ENCODE results near the gene PARP14. TPM values are rescaled to one million over a fixed set of nuclear protein-coding genes. Genes with fewer than 3 reads are reported as not detected.

PARP14 gene
- total RNA-seq, 2 donors from 2014 or later = 31.6 to 31.9 TPM

DNA sequence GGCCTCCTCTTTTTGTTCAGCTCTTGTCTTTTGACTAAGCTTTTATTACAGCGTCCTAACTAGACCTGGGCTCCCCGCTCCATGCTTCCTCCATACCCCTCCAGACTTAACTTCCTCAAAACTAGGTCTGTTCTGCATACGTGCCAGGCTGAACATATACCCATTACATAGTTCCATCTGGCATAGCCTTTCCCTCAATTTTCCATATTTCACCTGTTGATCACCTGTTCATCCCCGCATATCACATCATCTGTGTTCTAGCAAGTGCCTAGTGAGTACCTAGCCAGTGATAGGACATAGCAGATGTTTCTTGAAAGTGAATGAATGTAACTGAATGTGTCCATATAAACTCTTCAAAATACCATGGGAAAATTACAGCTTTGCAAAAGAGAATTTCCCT, 36.0 kb downstream of the PARP14 start:
- TF ChIP-seq, protein P1, sequence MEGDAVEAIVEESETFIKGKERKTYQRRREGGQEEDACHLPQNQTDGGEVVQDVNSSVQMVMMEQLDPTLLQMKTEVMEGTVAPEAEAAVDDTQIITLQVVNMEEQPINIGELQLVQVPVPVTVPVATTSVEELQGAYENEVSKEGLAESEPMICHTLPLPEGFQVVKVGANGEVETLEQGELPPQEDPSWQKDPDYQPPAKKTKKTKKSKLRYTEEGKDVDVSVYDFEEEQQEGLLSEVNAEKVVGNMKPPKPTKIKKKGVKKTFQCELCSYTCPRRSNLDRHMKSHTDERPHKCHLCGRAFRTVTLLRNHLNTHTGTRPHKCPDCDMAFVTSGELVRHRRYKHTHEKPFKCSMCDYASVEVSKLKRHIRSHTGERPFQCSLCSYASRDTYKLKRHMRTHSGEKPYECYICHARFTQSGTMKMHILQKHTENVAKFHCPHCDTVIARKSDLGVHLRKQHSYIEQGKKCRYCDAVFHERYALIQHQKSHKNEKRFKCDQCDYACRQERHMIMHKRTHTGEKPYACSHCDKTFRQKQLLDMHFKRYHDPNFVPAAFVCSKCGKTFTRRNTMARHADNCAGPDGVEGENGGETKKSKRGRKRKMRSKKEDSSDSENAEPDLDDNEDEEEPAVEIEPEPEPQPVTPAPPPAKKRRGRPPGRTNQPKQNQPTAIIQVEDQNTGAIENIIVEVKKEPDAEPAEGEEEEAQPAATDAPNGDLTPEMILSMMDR (IDR thresholded peaks at IDR 0.05) = no peak
- TF ChIP-seq POLR2A (IDR thresholded peaks at IDR 0.05) = no peak
- H3K9me3 ChIP-seq = no peaks in the 10 kb centered on the region
- no peak for ATAC-seq
- WGBS, 2 donors = 76 to 95% methylated on average over 4 of the region's 4 CpGs
- no peak overlapping the region for H3K27ac ChIP-seq
- H3K4me1 ChIP-seq = no peaks in the 10 kb centered on the region
- intact Hi-C loops (cut with DNase I) = no loop called here
- H3K4me3 ChIP-seq = no peak overlapping the region
- peaks cover 0 to 23% of the 10 kb centered on the region in 2 donors for H3K36me3 ChIP-seq (replicated peaks in 1 of 2; ENCODE audit: insufficient read depth in 1 of 2, low read depth in 2 of 2)
- DNase-seq = no peak
- H3K27me3 ChIP-seq = no peaks in the 10 kb centered on the region

DNA sequence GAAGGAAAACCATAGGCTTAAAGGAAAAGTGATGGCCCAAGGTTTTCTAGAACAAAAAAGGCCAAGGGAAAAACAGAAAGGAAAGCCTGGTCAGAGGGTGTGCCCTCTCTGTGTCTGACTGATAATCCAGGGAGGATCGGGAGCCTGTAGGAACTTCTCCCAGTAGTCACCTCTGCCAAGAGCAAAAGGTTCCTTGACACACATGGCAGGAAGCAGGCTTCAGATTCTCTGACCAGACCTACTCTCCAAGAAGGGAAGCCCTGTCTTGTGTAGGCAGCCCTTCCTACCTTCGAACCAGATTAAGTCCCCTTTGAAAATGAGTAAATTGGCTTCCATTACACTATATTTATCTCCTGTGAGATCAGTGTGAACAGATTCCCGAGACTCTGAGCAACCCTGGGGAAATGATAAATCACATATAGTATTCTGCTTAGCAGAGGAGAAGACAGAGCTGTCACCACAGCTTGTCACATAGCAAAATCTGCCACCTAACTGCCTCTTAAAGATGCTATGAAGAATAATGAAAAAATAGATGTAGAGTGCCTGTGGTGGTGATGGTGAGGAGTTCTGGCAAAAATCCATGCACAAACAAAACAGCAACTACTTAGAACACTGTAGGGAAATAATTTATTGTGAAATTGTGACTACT, 38.8 kb downstream of the PARP14 start:
- no peak overlapping the region for H3K4me3 ChIP-seq
- DNase-seq (no peak), ATAC-seq (no peak)
- WGBS, 2 donors = 82 to 87% methylated on average over 3 of the region's 3 CpGs
- no peaks in the 10 kb centered on the region for H3K9me3 ChIP-seq
- peaks cover 0 to 11% of the 10 kb centered on the region in 2 donors for H3K36me3 ChIP-seq (replicated peaks in 1 of 2; ENCODE audit: insufficient read depth in 1 of 2, low read depth in 2 of 2)
- no peak overlapping the region for H3K27ac ChIP-seq
- no peaks in the 10 kb centered on the region for H3K4me1 ChIP-seq
- TF ChIP-seq, protein P1 (IDR thresholded peaks at IDR 0.05) = no peak
- no peak for TF ChIP-seq POLR2A (IDR thresholded peaks at IDR 0.05)
- H3K27me3 ChIP-seq = no peaks in the 10 kb centered on the region
- intact Hi-C loops (cut with DNase I) = no loop called here

DNA sequence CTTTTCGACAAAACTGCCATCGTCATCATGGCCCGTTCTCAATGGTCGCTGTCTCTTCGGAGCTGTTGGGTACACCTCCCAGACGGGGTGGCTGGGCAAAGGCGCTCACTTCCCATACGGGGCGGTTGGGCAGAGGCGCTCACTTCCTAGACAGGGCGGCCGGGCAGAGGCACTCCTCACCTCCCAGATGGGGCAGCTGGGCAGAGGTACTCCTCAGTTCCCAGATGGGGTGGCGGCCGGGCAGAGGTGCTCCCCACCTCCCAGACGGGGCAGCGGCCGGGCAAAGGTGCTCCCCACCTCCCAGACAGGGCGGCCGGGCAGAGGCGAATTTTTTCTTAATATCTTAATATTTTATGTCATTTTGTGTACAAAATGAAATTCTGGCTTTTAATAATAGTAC, 44.5 kb downstream of the PARP14 start:
- no peaks in the 10 kb centered on the region for H3K27me3 ChIP-seq
- H3K4me1 ChIP-seq = no peaks in the 10 kb centered on the region
- DNase-seq (no peak), ATAC-seq (no peak)
- no peak overlapping the region for H3K27ac ChIP-seq
- no peaks in the 10 kb centered on the region for H3K36me3 ChIP-seq (replicated peaks in 1 of 2; ENCODE audit: insufficient read depth in 1 of 2, low read depth in 2 of 2)
- 93 to 99% methylated on average over 14 to 20 of the region's 20 CpGs for WGBS, 2 donors
- H3K4me3 ChIP-seq = no peak overlapping the region
- no peaks in the 10 kb centered on the region for H3K9me3 ChIP-seq
- intact Hi-C loops (cut with DNase I) = no loop called here
- no peak for TF ChIP-seq POLR2A (IDR thresholded peaks at IDR 0.05)
- TF ChIP-seq, protein P1 (IDR thresholded peaks at IDR 0.05) = no peak

DNA sequence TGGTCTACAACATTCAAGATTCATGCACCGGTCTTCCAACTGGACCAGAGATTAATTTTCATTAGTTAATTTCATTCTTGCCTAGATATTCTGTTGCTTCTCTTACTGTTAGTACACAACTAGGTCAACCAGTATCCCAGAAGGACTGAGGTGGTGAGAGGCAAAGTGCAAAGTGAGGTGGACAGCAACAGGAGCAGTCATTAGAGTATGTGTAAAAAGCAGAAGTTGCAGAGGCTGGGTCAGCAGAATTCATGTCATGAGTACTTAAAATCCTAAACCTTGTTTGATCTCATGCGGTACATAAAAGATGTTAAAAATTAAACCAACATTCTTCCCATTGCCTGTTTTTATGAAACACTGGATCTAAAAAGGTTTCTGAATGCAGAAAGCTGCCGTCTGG, 46.7 kb downstream of the PARP14 start:
- ATAC-seq = no peak
- intact Hi-C loops (cut with DNase I) = no loop called here
- WGBS, 2 donors = 87 to 89% methylated on average over 3 of the region's 3 CpGs

More for the DNA sequence above, 46.7 kb downstream of the PARP14 start:
- Histone ChIP-seq H3K9me3 (no peaks in the 10 kb centered on the region), H3K27ac (no peak overlapping the region), H3K4me1 (no peaks in the 10 kb centered on the region), H3K36me3 (replicated peaks in 1 of 2; ENCODE audit: insufficient read depth in 1 of 2, low read depth in 2 of 2) (no peaks in the 10 kb centered on the region), H3K27me3 (no peaks in the 10 kb centered on the region), H3K4me3 (no peak overlapping the region)
- TF ChIP-seq, protein P1 (IDR thresholded peaks at IDR 0.05) = no peak
- no peak for TF ChIP-seq POLR2A (IDR thresholded peaks at IDR 0.05)
- DNase-seq = peak in 1 of 4 donors; percentile 12
